Coronary artery (tissue), 2 donors: Measurements from ENCODE around the gene NPR3.

Source experiments
- DNase-seq: peaks from one replicate; pipeline ENCODE4 v3.0.0-alpha.2; 2017; ENCODE audit warnings: low spot score
- H3K27ac ChIP-seq, 2 donors: fragments of 200-600 bp; sonication (generic); one replicate each; pipeline ENCODE4 v1.5.1; 2016 to 2019
- H3K4me3 ChIP-seq: fragments of 200-600 bp; sonication (generic); 2 replicates; pipeline ENCODE4 v1.5.1; 2016; ENCODE audit warnings: mild to moderate bottlenecking, moderate library complexity
- TF ChIP-seq, protein P1 (sequence below): fragments of 200-600 bp; sonication (generic); IDR thresholded peaks from one replicate; pipeline ENCODE4 v1.5.1; 2019; ENCODE audit warnings: antibody characterized with exemption

The NPR3 gene

DNA sequence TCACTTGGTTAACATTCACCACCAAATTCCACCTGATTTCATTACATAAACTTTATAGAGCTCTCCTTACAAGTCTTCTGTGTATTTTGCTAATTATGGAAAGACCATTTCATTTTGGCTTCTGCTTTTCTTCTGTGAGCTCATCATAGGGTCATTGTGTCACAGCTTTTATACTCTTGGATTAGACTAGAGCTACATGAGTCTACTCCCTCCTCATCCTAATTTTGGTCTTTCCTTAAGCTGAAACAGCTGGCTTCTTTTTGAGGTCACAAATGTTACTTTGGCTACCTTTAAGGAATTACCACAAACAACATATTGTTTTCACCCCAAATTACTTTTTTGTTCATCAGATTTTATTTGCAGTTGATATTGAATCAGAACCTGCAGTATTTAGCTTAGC is 103.0 kb downstream of the NPR3 start:
- DNase-seq = no peak

DNA sequence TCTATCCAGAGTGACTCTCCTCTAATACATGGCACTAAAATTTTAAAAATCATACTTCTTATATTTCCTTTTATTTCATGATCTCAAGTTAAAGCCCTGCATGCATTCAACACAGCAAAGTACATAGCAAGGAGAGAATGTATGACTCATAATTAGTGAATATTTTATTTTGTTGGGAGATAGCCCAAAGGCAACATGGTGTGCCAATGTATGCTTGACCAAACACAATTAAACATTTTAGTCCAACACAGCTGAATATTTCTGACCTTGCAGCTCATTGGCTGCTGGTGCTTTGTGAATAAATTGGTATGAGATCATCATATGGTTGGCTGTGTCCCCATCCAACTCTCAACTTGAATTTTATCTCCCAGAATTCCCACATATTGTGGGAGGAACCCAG is 103.5 kb downstream of the NPR3 start:
- no peak for DNase-seq
- TF ChIP-seq, protein P1, sequence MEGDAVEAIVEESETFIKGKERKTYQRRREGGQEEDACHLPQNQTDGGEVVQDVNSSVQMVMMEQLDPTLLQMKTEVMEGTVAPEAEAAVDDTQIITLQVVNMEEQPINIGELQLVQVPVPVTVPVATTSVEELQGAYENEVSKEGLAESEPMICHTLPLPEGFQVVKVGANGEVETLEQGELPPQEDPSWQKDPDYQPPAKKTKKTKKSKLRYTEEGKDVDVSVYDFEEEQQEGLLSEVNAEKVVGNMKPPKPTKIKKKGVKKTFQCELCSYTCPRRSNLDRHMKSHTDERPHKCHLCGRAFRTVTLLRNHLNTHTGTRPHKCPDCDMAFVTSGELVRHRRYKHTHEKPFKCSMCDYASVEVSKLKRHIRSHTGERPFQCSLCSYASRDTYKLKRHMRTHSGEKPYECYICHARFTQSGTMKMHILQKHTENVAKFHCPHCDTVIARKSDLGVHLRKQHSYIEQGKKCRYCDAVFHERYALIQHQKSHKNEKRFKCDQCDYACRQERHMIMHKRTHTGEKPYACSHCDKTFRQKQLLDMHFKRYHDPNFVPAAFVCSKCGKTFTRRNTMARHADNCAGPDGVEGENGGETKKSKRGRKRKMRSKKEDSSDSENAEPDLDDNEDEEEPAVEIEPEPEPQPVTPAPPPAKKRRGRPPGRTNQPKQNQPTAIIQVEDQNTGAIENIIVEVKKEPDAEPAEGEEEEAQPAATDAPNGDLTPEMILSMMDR = no peak
- Histone ChIP-seq H3K27ac (peak overlapping the region in 1 of 2 donors; percentile 60), H3K4me3 (no peak overlapping the region)

More for the DNA sequence above, 103.0 kb downstream of the NPR3 start:
- no peak overlapping the region for H3K4me3 ChIP-seq
- TF ChIP-seq, protein P1 = no peak
- peak overlapping the region in 1 of 2 donors; percentile 60 for H3K27ac ChIP-seq

DNA sequence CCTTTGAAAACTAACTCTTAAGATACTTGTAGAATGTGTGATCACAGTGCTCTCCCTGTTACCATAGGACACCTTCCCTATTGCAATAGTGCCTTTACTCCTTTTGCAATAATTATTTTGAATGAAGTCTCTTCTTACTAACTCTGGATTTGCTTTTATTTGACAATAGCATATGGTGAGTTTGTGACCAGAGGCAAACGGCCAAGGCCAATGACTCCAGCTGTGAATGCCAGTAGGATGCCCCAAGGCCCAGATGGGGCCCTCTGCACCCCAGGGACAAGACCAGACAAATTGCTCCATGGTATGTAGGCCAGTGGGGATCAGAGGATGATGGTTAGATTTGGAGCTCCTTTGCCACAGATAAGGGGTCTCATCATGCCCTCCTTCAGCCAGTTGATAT is 116.9 kb downstream of the NPR3 start:
- no peak for DNase-seq
- Histone ChIP-seq H3K4me3 (no peak overlapping the region), H3K27ac (no peak overlapping the region)
- TF ChIP-seq, protein P1 = no peak

DNA sequence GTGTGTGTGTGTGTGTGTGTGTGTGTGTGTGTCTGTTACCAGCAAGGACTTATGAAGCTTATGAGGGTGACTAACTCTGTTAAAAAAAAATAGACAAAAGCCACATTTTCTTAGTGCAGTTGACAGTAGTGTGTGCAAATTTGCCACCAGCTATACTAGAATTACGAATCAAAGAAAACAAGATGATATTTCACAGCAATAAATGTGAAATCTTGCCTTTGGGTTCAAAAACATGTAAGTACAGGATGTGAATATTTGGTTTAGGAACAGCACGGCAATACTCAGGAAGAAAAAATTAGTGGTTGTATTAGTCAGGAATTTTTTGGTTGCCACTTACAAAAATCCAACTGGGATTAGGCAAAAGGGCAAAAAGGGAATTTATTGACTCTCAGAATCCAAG is 117.4 kb downstream of the NPR3 start:
- TF ChIP-seq, protein P1 = no peak
- H3K27ac ChIP-seq = no peak overlapping the region
- DNase-seq = no peak

DNA sequence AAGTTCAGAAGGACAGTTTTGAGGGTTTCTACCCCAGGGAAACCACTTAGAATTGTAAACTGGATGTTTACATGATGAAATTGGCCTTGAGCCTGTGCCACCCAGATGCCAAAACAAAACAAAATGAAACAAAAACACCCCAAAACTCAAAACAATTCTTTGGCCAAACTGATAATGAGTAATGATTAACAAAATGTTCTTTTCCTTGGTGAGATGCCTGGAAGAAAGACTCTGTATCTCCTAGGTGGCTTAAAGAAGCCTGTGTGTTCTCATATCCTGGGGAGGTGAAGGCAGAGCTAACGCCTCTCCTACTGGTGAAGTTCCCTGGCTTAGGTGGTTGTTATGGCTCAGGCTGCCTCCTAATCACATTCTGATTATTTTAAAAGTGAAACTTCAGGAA is 120.5 kb downstream of the NPR3 start:
- Histone ChIP-seq H3K4me3 (no peak overlapping the region), H3K27ac (peak overlapping the region in 1 of 2 donors; percentile 15)
- TF ChIP-seq, protein P1 = no peak
- no peak for DNase-seq

More for the DNA sequence above, 117.4 kb downstream of the NPR3 start:
- H3K4me3 ChIP-seq = no peak overlapping the region

DNA sequence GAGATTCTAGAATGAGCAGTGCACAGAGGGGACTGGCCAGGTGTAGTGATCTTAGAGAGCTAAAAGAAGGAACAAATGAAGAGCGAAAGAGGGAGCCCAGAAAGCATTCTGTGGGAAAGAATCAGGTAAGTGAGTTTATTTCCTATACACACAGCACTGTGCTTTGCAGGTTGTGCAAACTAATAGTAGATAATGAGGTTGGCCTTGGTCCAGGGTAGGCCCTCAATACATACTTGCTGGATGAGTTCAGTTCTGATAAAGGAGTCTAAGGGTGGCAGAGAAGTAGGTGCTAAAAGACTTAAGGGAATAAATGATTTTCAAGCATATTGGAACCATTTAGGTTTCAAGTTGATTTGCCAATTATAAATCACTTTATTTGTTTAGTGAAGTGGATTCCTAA is 122.0 kb downstream of the NPR3 start:
- no peak for DNase-seq
- H3K27ac ChIP-seq = no peak overlapping the region
- TF ChIP-seq, protein P1 = no peak

DNA sequence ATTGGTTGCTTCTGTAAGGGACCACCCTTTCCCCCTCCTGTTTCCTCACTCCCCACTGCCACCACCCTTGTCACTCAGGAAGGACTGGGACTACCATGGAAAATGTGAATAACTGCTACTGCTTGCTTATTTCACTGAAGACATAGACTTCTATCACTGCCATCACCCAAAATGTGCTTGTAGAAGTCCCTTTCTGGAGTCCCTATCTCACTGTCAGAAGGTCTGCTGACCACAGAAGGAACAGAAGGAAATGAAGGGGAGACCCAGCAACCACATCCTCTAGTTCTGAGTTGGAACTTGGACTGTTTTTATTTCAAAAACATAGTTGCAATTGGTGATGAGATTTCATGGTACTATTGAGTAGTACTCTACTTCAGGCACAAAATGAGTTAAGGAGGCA is 122.5 kb downstream of the NPR3 start:
- no peak overlapping the region for H3K27ac ChIP-seq
- no peak overlapping the region for H3K4me3 ChIP-seq
- TF ChIP-seq, protein P1 = no peak
- no peak for DNase-seq

More for the DNA sequence above, 122.0 kb downstream of the NPR3 start:
- H3K4me3 ChIP-seq = no peak overlapping the region
